Dendritic cell treated with granulocyte-macrophage colony-stimulating factor and Interleukin-4, amounts not matched to agents 40 ng/mL and 50 ng/mL, for 4 days (primary cell): ENCODE data around the gene ACTL6A.

ENCODE experiments used
- H3K27ac Mint-ChIP-seq: one replicate; pipeline ENCODE4 v1.8.0; 2022; ENCODE audit warnings: mild to moderate bottlenecking, mixed read lengths
- H3K27me3 Mint-ChIP-seq: one replicate; pipeline ENCODE4 v1.8.0; 2022; ENCODE audit warnings: mild to moderate bottlenecking, mixed read lengths
- H3K36me3 Mint-ChIP-seq: one replicate; pipeline ENCODE4 v1.8.0; 2022; ENCODE audit warnings: low read depth, mixed read lengths
- H3K4me1 Mint-ChIP-seq: one replicate; pipeline ENCODE4 v1.8.0; 2022; ENCODE audit warnings: low read depth, mixed read lengths
- H3K4me3 Mint-ChIP-seq: one replicate; pipeline ENCODE4 v1.8.0; 2022; ENCODE audit warnings: mild to moderate bottlenecking, moderate library complexity, mixed read lengths
- H3K9me3 Mint-ChIP-seq: one replicate; pipeline ENCODE4 v1.8.0; 2022; ENCODE audit warnings: mixed read lengths
- intact Hi-C: fragments of 100-400 bp; cut with micrococcal nuclease; formaldehyde crosslinking; loops from one replicate; pipeline ENCODE4 v1.15.0; 2022

ACTL6A gene

DNA sequence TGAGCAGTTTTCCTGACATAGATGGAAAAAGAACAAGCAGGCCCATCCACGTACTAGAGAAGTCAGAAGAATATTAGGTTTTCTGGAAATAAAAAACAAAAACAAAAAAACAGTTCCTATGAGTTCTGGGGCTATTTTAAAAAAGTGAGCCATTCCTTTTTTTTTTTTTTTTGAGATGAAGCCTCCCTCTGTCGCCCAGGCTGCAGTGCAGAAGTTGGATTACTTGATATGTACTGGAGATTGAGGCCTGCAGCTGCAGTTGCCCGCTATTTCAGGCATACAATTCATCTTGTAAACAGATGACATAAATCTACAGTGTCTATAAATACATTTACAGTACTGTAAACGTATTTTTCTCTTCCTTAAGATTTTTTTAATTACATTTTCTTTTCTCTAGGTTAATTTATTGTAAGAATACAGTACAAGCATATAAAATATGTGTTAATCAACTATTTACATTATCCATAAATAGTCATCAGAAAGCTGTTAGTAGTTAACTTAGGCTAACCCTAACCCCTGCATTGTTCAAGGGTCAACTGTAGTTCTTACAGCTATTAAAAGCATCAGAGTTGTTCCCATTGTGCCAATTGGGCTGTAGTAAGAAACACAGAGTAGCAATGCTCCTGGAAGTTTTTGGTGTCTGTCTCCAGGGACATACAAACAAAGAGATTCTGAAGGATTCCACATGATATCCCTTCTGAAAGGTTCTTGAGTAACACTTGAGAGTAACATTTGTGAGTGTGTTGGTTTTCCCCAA lies 11.2 kb upstream of the ACTL6A start:
- intact Hi-C loops = no loop called here
- Mint-ChIP-seq H3K4me3 (no peak overlapping the region), H3K4me1 (no peaks in the 10 kb centered on the region), H3K27me3 (peaks cover 2% of the 10 kb centered on the region), H3K36me3 (no peaks in the 10 kb centered on the region), H3K27ac (no peak overlapping the region), H3K9me3 (no peaks in the 10 kb centered on the region)

- H3K4me3 Mint-ChIP-seq = no peak overlapping the region
- H3K27me3 Mint-ChIP-seq = no peaks in the 10 kb centered on the region
- peaks cover 5% of the 10 kb centered on the region for H3K4me1 Mint-ChIP-seq
- no peak overlapping the region for H3K27ac Mint-ChIP-seq
- peaks cover 10% of the 10 kb centered on the region for H3K36me3 Mint-ChIP-seq
- no peaks in the 10 kb centered on the region for H3K9me3 Mint-ChIP-seq
- intact Hi-C loops = loop anchor here (1.0 to 2.0 kb wide), 2 partner anchors 113 to 138 kb away; no protein-coding TSS in a partner anchor
Observed at GRCh38 chr3:179558742-179559364, 3.9 kb upstream of the ACTL6A start.

DNA sequence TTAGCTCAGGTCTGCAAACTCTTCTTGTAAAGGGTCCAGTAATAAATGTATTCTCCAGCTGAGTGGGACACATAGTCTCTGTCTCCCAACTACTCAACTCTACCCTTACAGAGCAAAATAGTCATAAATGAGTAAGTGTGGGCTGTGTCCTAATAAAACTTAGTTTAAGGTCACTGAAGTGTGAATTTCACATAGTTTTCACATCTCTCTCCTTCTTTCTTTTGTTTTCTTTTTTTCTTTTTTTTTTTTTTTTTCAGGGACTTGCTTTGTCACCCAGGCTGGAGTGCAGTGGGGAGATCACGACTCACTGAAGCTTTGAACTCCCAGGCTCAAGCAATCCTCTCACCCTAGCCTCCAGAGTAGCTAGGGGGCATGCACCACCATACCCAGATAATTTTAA lies 1.9 kb upstream of the ACTL6A start:
- Mint-ChIP-seq H3K9me3 (no peaks in the 10 kb centered on the region), H3K27ac (no peak overlapping the region), H3K4me3 (no peak overlapping the region), H3K4me1 (peaks cover 16% of the 10 kb centered on the region), H3K36me3 (peaks cover 10% of the 10 kb centered on the region), H3K27me3 (no peaks in the 10 kb centered on the region)
- intact Hi-C loops = loop anchor here (5.0 kb wide), 1 partner anchor 128 kb away; no protein-coding TSS in a partner anchor

GRCh38 chr3:179563271-179563783 lies 601 bp downstream of the ACTL6A start:
- Mint-ChIP-seq H3K4me1 (peaks cover 21% of the 10 kb centered on the region), H3K27me3 (no peaks in the 10 kb centered on the region), H3K4me3 (peak overlapping the region; percentile 94), H3K36me3 (peaks cover 10% of the 10 kb centered on the region), H3K27ac (peak overlapping the region; percentile 88), H3K9me3 (no peaks in the 10 kb centered on the region)
- intact Hi-C loops = loop anchor here (2.0 to 5.0 kb wide), 3 partner anchors 131 to 415 kb away; partner anchors contain the start of genes PIK3CA and ZNF639

GRCh38 chr3:179565496-179565895 lies 2.8 kb downstream of the ACTL6A start:
- no peaks in the 10 kb centered on the region for H3K27me3 Mint-ChIP-seq
- peaks cover 19% of the 10 kb centered on the region for H3K36me3 Mint-ChIP-seq
- no peak overlapping the region for H3K27ac Mint-ChIP-seq
- no peaks in the 10 kb centered on the region for H3K9me3 Mint-ChIP-seq
- peaks cover 21% of the 10 kb centered on the region for H3K4me1 Mint-ChIP-seq
- no peak overlapping the region for H3K4me3 Mint-ChIP-seq
- intact Hi-C loops = no loop called here

- Mint-ChIP-seq H3K36me3 (peaks cover 74% of the 10 kb centered on the region), H3K27me3 (no peaks in the 10 kb centered on the region), H3K4me3 (no peak overlapping the region), H3K9me3 (no peaks in the 10 kb centered on the region), H3K27ac (no peak overlapping the region), H3K4me1 (no peaks in the 10 kb centered on the region)
- intact Hi-C loops = no loop called here
Observed at GRCh38 chr3:179580992-179581391, 18.3 kb downstream of the ACTL6A start.

DNA sequence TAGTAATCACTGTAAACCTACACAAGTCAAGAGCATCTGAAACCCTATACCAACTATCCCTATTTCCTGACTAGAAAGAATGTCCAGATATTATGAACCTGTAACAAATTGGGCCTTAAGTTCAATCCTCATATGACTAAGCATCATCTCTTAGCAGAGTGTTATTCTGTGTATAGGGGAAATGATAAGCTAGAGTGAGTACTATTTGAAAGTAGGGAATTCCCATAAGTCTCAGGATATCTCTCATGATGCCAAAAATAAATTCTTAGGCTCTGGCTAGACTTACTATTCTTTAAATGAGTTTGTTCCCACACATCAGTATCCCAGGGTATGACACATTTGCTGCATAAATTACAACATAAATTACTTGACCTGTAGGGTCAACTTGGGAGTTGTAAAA lies 26.4 kb downstream of the ACTL6A start:
- peaks cover 87% of the 10 kb centered on the region for H3K36me3 Mint-ChIP-seq
- no peak overlapping the region for H3K27ac Mint-ChIP-seq
- H3K27me3 Mint-ChIP-seq = no peaks in the 10 kb centered on the region
- H3K4me3 Mint-ChIP-seq = no peak overlapping the region
- intact Hi-C loops = no loop called here
- no peaks in the 10 kb centered on the region for H3K4me1 Mint-ChIP-seq
- H3K9me3 Mint-ChIP-seq = no peaks in the 10 kb centered on the region

GRCh38 chr3:179590669-179591068 lies 27.9 kb downstream of the ACTL6A start:
- H3K36me3 Mint-ChIP-seq = peaks cover 87% of the 10 kb centered on the region
- H3K27me3 Mint-ChIP-seq = no peaks in the 10 kb centered on the region
- H3K4me1 Mint-ChIP-seq = no peaks in the 10 kb centered on the region
- H3K27ac Mint-ChIP-seq = no peak overlapping the region
- intact Hi-C loops = loop anchor here (10.0 kb wide), 1 partner anchor 1384 kb away; no protein-coding TSS in a partner anchor
- no peak overlapping the region for H3K4me3 Mint-ChIP-seq
- no peaks in the 10 kb centered on the region for H3K9me3 Mint-ChIP-seq

- Mint-ChIP-seq H3K4me3 (no peak overlapping the region), H3K27ac (no peak overlapping the region)
Observed at GRCh38 chr3:179591313-179591712, 28.6 kb downstream of the ACTL6A start.

GRCh38 chr3:179599531-179599930 lies 36.8 kb downstream of the ACTL6A start:
- intact Hi-C loops = loop anchor here (10.0 kb wide), 1 partner anchor 1375 kb away; no protein-coding TSS in a partner anchor
- Mint-ChIP-seq H3K27me3 (no peaks in the 10 kb centered on the region), H3K9me3 (no peaks in the 10 kb centered on the region), H3K36me3 (peaks cover 70% of the 10 kb centered on the region), H3K4me1 (no peaks in the 10 kb centered on the region), H3K4me3 (no peak overlapping the region), H3K27ac (no peak overlapping the region)

More at GRCh38 chr3:179591313-179591712, 28.6 kb downstream of the ACTL6A start:
- Mint-ChIP-seq H3K36me3 (peaks cover 84% of the 10 kb centered on the region), H3K9me3 (no peaks in the 10 kb centered on the region), H3K27me3 (no peaks in the 10 kb centered on the region), H3K4me1 (no peaks in the 10 kb centered on the region)
- intact Hi-C loops = loop anchor here (10.0 kb wide), 1 partner anchor 1383 kb away; no protein-coding TSS in a partner anchor

- intact Hi-C loops = no loop called here
- Mint-ChIP-seq H3K9me3 (no peaks in the 10 kb centered on the region), H3K4me1 (peaks cover 22% of the 10 kb centered on the region), H3K27ac (peak overlapping the region; percentile 100), H3K36me3 (peaks cover 61% of the 10 kb centered on the region), H3K4me3 (no peak overlapping the region), H3K27me3 (no peaks in the 10 kb centered on the region)
Observed at GRCh38 chr3:179603321-179603720, 40.6 kb downstream of the ACTL6A start.

- Mint-ChIP-seq H3K27me3 (no peaks in the 10 kb centered on the region), H3K9me3 (no peaks in the 10 kb centered on the region), H3K36me3 (peaks cover 56% of the 10 kb centered on the region), H3K4me3 (peak overlapping the region; percentile 100), H3K27ac (peak overlapping the region; percentile 100), H3K4me1 (peaks cover 24% of the 10 kb centered on the region)
- intact Hi-C loops = loop anchor here (1.0 kb wide), 2 partner anchors 42 to 257 kb away; partner anchors contain the start of genes ACTL6A and MFN1
Observed at GRCh38 chr3:179603831-179604230, 41.1 kb downstream of the ACTL6A start.

DNA sequence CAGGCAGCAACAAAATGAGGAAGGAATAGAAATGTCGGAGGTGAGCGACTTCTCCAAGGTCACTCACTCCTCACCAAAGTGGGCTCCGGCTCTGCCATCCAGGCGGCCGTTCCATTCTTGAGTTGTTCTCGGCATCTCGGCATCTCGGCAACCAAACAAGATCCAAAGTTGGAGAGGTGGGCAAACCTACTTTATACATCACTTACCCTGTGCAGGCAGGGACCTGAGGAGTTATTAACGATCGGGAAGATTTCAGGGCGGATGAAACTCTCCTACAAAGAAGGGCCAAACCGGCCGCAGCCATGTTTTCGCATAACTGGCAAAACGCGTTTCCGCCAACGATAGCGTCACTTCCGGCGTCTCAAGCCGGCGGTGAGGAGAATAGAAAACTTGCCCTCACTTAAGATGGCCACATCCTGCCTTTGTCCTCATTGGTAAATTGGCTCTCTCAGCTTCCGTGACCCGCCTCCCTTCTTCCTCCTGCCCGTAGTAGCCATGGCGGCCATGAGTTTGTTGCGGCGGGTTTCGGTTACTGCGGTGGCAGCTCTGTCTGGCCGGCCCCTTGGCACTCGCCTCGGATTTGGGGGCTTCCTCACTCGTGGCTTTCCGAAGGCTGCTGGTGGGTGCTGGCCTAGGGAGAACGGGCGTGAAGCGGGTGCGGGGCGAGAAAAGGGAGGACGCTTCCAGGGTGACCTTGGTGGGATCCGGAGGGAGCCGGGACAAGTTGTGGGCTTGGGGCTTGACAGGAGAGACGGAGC lies 41.8 kb downstream of the ACTL6A start, which contains the start of the genes MRPL47 and NDUFB5:
MRPL47 (minus strand) TSS at position 318 of the 758 bp plus-strand sequence; CDS start at position 304, 14 bp downstream.
NDUFB5 (plus strand) TSS at position 474 of the 758 bp plus-strand sequence; CDS start at position 496, 22 bp downstream.
- H3K4me1 Mint-ChIP-seq = peaks cover 31% of the 10 kb centered on the region
- H3K36me3 Mint-ChIP-seq = peaks cover 49% of the 10 kb centered on the region
- H3K9me3 Mint-ChIP-seq = no peaks in the 10 kb centered on the region
- intact Hi-C loops = loop anchor here (1.0 to 5.0 kb wide), 3 partner anchors 42 to 457 kb away; partner anchors contain the start of genes ACTL6A, MFN1 and PIK3CA
- H3K27me3 Mint-ChIP-seq = no peaks in the 10 kb centered on the region
- peak within 1 kb of the TSS; percentile 100 for H3K4me3 Mint-ChIP-seq
- H3K27ac Mint-ChIP-seq = peak within 1 kb of the TSS; percentile 100
